ENCODE measurements around the gene UBTF. TPM values are rescaled to one million over a fixed set of nuclear protein-coding genes. Genes with fewer than 3 reads are reported as not detected.
A peak's percentile ranks its signal among the peaks of the same experiment; 100 is the strongest.

Gene UBTF
- polyA plus RNA-seq, 2 of the 4 experiments (the other 2 are of a cell fraction), result 39.8 to 76.2 TPM

DNA sequence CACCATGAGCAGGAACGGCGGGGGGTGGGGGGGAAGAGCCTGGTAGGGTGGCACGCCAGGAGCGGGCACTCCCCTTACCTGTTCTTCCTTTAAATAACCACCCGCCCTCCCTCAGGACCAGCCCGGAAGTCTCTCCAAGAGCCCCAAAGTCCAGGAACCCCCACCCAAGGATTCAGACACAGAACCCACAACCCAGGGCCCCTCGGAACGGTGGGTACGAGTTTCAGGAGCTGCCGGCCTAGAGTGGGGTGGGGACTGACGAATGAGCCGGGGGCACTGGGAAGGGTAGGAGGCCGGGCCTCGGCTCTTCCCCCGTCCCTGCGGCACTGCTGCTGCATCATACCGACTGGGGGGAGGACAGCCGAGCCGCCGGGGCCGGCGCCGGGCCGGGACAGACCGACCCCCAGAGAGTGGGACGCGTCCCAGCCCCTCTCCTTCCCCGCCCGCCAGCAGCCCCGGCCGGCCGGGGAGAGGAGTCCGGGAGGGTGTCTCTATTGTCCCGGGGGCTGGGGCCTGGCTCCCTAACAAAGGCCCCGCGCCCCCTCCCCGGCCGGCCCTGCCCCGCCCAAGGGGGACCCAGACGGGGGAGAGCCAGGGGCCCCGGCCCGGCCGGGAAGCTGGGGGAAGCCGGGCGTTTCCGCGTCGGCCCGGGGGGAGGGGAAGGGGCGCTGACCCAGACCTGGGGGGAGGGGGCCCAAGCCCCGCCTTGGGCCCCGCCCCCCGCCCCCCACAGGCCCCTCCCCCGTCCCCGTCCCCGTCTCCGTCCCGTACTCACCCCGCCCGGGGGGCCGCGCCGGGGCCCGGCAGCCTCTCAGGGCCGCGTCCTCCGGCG lies 20.5 kb downstream of the UBTF start (continued):
- TF ChIP-seq, protein P1, sequence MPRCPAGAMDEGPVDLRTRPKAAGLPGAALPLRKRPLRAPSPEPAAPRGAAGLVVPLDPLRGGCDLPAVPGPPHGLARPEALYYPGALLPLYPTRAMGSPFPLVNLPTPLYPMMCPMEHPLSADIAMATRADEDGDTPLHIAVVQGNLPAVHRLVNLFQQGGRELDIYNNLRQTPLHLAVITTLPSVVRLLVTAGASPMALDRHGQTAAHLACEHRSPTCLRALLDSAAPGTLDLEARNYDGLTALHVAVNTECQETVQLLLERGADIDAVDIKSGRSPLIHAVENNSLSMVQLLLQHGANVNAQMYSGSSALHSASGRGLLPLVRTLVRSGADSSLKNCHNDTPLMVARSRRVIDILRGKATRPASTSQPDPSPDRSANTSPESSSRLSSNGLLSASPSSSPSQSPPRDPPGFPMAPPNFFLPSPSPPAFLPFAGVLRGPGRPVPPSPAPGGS (IDR thresholded peaks at IDR 0.05), result 0 out of 3 replicates have a peak, but pooled peaks have one; percentile 12
- TF ChIP-seq HOXB5 (CRISPR knock-in tag; IDR thresholded peaks at IDR 0.05) (no peak), ZFP36 (IDR thresholded peaks at IDR 0.05; ENCODE audit: borderline replicate concordance, partially characterized antibody) (no peak), MAZ (IDR thresholded peaks at IDR 0.05; ENCODE audit: borderline replicate concordance, low read depth, low read length) (no peak), TFCP2L1 (CRISPR knock-in tag; IDR thresholded peaks at IDR 0.05) (no peak), CEBPB (IDR thresholded peaks at IDR 0.05) (no peak), BHLHE40 (IDR thresholded peaks at IDR 0.05; ENCODE audit: low read depth, low read length) (no peak), CBX2 (IDR thresholded peaks at IDR 0.05; ENCODE audit: borderline replicate concordance, low read depth) (no peak)
- TF ChIP-seq, protein P2, sequence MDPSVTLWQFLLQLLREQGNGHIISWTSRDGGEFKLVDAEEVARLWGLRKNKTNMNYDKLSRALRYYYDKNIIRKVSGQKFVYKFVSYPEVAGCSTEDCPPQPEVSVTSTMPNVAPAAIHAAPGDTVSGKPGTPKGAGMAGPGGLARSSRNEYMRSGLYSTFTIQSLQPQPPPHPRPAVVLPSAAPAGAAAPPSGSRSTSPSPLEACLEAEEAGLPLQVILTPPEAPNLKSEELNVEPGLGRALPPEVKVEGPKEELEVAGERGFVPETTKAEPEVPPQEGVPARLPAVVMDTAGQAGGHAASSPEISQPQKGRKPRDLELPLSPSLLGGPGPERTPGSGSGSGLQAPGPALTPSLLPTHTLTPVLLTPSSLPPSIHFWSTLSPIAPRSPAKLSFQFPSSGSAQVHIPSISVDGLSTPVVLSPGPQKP (IDR thresholded peaks at IDR 0.05; ENCODE audit: low read depth, low read length), result no peak

DNA sequence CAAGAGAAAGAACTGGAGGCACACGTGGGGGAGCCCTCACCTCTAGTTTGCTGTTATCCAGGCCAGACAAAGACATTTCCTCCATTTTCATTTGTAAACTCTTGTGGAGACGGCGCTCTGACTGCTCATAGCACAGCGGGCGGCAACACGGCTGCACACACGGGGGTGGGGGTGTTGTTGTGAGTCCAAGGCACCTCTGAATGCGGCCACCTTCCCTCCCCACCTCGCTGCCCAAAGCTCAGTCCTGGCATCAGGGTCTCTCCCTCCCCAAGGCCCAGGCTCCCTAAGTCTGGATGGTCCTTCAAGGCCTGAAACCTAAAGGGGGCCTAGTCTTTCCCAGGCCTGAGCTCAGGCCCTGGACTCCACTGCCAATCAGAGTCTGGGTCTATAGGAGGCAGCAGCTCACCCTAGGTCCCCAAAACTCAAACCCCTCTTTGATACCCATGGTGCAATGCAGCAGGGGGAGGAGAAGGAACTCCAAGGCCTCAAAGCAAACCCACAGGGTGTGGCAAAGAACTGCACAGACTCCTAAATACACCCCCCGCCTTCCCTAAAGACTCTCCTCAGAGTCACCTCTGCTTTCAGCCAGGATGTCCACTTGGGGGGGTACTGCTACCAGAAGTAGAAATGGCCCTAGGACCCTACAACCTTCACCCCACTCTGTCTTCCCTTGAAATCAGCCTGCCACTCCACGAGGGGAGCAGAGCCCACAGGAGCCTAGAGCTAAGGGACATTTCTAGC lies 21.3 kb downstream of the UBTF start:
- Histone ChIP-seq H3K4me1 (peaks cover 23% of the 10 kb centered on the region), H3K4me3 (peak overlapping the region; percentile 87), H3K27ac (peak overlapping the region; percentile 98 to 100), H3K9me3 (no peaks in the 10 kb centered on the region), H3K4me2 (peak overlapping the region; percentile 83)
- ChIA-PET POLR2A (interaction anchor here (0.6 to 4.2 kb wide), 4 partner anchors 12 to 214 kb away, joined by 4 to 28 read pairs (median 6); partner anchors contain the start of gene TMUB2), CTCF (interaction anchor here (0.6 to 7.8 kb wide), 7 partner anchors 9 to 178 kb away, joined by 3 to 61 read pairs (median 3); partner anchors contain the start of gene TMUB2)
- 77% methylated on average over 11 of the region's 11 CpGs for WGBS (ENCODE audit: missing lambda C conversion rate)
- FAIRE-seq (peak; percentile 67), DNase-seq (ENCODE audit: low read depth in 1 of 2, low spot score in 1 of 2) (peak; percentile 75 to 77), ATAC-seq (peak; percentile 8 to 34; a peak in 5 of 6 replicates)
- TF ChIP-seq, protein P3, sequence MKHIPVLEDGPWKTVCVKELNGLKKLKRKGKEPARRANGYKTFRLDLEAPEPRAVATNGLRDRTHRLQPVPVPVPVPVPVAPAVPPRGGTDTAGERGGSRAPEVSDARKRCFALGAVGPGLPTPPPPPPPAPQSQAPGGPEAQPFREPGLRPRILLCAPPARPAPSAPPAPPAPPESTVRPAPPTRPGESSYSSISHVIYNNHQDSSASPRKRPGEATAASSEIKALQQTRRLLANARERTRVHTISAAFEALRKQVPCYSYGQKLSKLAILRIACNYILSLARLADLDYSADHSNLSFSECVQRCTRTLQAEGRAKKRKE (CRISPR knock-in tag; IDR thresholded peaks at IDR 0.05; ENCODE audit: low read depth), result no peak
- no peak for TF ChIP-seq ZSCAN20 (CRISPR knock-in tag; IDR thresholded peaks at IDR 0.05)
- TF ChIP-seq RCOR1 (IDR thresholded peaks at IDR 0.05; ENCODE audit: low read depth, low read length), result no peak
- 0 out of 2 replicates have a peak, but pooled peaks have one; percentile 21 for TF ChIP-seq POLR2A (IDR thresholded peaks at IDR 0.05; ENCODE audit: low read length)
- TF ChIP-seq EHF (CRISPR knock-in tag; IDR thresholded peaks at IDR 0.05), result no peak
- TF ChIP-seq, protein P4, sequence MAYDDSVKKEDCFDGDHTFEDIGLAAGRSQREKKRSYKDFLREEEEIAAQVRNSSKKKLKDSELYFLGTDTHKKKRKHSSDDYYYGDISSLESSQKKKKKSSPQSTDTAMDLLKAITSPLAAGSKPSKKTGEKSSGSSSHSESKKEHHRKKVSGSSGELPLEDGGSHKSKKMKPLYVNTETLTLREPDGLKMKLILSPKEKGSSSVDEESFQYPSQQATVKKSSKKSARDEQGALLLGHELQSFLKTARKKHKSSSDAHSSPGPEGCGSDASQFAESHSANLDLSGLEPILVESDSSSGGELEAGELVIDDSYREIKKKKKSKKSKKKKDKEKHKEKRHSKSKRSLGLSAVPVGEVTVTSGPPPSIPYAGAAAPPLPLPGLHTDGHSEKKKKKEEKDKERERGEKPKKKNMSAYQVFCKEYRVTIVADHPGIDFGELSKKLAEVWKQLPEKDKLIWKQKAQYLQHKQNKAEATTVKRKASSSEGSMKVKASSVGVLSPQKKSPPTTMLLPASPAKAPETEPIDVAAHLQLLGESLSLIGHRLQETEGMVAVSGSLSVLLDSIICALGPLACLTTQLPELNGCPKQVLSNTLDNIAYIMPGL (CRISPR knock-in tag; IDR thresholded peaks at IDR 0.05; ENCODE audit: borderline replicate concordance), result no peak
- peak; percentile 35 to 41; a peak in 2 of 5 replicates for TF ChIP-seq RAD21 (conservative IDR thresholded peaks at IDR 0.05 in 1 of 2, IDR thresholded peaks at IDR 0.05 in 1 of 2)
- TF ChIP-seq, protein P5, sequence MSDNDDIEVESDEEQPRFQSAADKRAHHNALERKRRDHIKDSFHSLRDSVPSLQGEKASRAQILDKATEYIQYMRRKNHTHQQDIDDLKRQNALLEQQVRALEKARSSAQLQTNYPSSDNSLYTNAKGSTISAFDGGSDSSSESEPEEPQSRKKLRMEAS (IDR thresholded peaks at IDR 0.05), result peak; percentile 15; the same call in 1 of the 2 replicates
- no peak for TF ChIP-seq JUNB (IDR thresholded peaks at IDR 0.05)
- no peak for TF ChIP-seq NFE2L2 (conservative IDR thresholded peaks at IDR 0.05; ENCODE audit: low read length)
- TF ChIP-seq, protein P6, sequence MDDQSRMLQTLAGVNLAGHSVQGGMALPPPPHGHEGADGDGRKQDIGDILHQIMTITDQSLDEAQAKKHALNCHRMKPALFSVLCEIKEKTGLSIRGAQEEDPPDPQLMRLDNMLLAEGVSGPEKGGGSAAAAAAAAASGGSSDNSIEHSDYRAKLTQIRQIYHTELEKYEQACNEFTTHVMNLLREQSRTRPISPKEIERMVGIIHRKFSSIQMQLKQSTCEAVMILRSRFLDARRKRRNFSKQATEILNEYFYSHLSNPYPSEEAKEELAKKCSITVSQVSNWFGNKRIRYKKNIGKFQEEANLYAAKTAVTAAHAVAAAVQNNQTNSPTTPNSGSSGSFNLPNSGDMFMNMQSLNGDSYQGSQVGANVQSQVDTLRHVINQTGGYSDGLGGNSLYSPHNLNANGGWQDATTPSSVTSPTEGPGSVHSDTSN (IDR thresholded peaks at IDR 0.05), result no peak
- TF ChIP-seq, protein P1 (IDR thresholded peaks at IDR 0.05), result 0 out of 3 replicates have a peak, but pooled peaks have one; percentile 13
- no peak for TF ChIP-seq POLR2AphosphoS2 (conservative IDR thresholded peaks at IDR 0.05; ENCODE audit: low read length)
- TF ChIP-seq HEYL (CRISPR knock-in tag; IDR thresholded peaks at IDR 0.05), result no peak
- no peak for TF ChIP-seq FOXS1 (CRISPR knock-in tag; IDR thresholded peaks at IDR 0.05)
- TF ChIP-seq, protein P2 (IDR thresholded peaks at IDR 0.05; ENCODE audit: low read depth, low read length), result no peak
- TF ChIP-seq RARB (CRISPR knock-in tag; IDR thresholded peaks at IDR 0.05), result no peak
